HG03196 (cell line): ENCODE measurements around the gene NPIPB2.

ENCODE experiments used
- ATAC-seq: cut with Tn5 transposase; IDR thresholded peaks from one replicate; pipeline ENCODE4 v1.9.1; 2021; ENCODE audit not compliant: unreplicated experiment

Gene NPIPB2

GRCh38 chr16:11903906-11904305 lies 37.9 kb downstream of the NPIPB2 start:
- no peak for ATAC-seq

GRCh38 chr16:11901091-11901490 lies 40.8 kb downstream of the NPIPB2 start:
- ATAC-seq, result no peak

DNA sequence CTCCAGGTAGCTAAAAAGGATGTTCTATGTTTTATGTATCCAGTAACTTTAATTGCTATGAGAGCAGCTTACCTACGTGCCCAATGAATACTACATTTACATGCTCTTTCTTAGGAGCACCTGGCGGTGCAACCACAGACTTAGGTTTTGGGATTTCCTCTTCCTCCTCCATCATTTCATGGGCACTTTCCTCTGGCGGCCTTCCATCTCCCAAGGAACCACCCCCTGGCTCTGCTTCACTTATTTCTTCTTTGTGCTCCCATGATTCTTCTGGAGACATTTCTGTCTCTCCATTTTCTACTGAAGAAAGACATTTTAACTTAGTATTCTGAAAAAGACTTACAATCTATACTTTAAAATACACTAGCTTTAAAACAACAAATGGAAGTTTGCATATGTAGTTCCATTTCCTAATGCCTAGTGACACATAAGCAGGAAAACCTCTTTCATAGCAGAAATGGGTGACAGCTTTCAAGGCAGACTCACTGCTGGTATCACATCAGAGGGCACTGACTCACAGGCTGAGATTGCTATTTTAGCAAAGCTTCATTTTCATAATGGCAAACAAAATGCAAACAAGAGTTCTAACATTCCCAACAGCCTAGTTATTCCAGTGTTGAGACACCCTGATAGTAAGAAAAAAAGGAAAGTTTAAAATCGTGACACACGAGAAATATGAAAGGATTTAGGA lies 45.2 kb downstream of the NPIPB2 start:
- ATAC-seq, result no peak

DNA sequence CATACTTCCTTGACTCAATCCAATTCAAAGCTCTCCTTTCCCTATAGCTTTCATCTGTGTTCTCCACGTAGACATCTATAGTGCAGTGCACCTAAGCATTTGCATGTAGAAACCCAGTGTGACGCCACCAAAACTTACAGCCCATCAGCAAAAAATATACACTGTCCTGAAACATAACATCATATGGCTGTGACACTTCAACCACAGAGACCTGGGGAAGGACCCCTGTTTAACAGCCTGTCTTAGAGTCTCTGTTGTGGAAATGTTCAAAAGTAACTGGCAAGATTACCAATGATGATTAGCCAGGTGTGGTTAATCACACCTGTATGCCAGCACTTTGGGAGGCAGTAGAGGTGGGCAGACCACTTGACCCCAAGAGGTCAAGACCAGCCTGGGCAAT lies 48.3 kb downstream of the NPIPB2 start:
- no peak for ATAC-seq

DNA sequence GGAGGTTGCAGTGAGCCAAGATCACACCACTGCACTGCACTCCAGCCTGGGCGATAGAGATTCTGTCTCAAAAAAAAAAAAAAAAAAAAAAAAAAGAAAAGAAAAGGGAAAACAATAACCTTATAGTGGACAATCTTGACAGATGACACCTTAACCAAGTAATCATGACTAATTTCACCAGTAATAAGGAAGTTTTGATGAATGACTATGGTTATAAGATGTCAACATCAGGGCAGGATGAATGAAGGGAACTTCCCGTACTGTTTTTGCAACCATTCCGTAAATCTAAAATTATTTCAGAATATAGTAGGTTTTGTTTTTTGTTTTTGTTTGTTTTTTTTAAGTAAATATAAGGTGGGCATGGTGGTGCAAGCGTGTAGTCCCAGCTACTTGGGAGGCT lies 49.1 kb downstream of the NPIPB2 start:
- no peak for ATAC-seq

- ATAC-seq, result no peak
Measured at GRCh38 chr16:11890231-11890965, 51.4 kb downstream of the NPIPB2 start.

DNA sequence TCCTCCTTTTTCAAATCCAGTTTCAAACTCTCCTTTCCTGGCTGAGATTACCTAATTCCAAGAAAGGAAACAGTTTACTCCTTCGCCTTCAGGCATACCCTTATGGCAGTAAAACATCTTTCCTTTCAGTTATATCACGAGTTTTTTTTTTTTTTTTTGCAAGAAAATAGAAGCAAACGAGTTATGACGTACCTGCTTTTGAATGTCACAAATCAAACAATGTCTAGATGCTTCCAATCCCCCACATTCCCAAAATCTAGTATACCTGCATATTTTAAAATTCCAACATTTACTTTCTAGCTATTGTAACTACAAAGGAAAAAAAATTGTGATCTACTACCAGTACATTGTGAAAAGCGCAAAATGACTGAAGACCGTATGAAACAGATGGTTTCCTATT lies 55.0 kb downstream of the NPIPB2 start:
- ATAC-seq, result no peak

- ATAC-seq, result no peak
Measured at GRCh38 chr16:11884035-11884434, 57.8 kb downstream of the NPIPB2 start.

- no peak for ATAC-seq
Measured at GRCh38 chr16:11880007-11880406, 61.8 kb downstream of the NPIPB2 start.

DNA sequence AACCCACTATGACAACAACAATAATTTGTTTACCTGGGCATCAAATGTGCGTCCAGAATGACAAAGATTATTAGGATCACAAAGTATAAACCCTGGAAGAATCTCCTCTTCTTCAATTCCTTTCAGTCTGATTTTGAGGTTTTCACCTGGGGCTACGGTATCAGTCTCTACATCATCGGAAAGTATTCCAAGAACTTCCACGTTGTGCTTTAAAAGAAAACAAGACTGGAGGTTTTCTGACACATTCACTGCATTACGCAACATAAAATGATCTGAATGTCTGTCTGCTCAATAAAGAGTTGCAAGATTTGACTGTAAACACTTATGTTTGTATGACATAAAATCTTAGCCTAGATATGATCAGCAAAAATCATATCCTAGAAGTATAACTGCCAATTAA lies 64.5 kb downstream of the NPIPB2 start:
- ATAC-seq, result no peak
